Neural crest cell (in vitro differentiated cells): ENCODE results near the gene ACSL3. TPM values are rescaled to one million over a fixed set of nuclear protein-coding genes. Genes with fewer than 3 reads are reported as not detected.

Experiments
- DNase-seq: peaks from one replicate; pipeline ENCODE4 v3.0.0; 2021; ENCODE audit warnings: low read depth, mixed read lengths, low spot score
- H3K27ac Mint-ChIP-seq: one replicate; pipeline ENCODE4 v1.8.0; 2021; ENCODE audit warnings: mild to moderate bottlenecking, mixed read lengths; ENCODE audit not compliant: unreplicated experiment
- H3K27me3 Mint-ChIP-seq: 2 replicates; pipeline ENCODE4 v1.8.0; 2021; ENCODE audit warnings: low read depth, mild to moderate bottlenecking, mixed read lengths
- H3K36me3 Mint-ChIP-seq: 2 replicates; pipeline ENCODE4 v1.8.0; 2021; ENCODE audit warnings: low read depth, mild to moderate bottlenecking, mixed read lengths
- H3K4me1 Mint-ChIP-seq: 2 replicates; pipeline ENCODE4 v1.8.0; 2021; ENCODE audit warnings: mixed read lengths
- H3K4me3 Mint-ChIP-seq: one replicate; pipeline ENCODE4 v1.8.0; 2021; ENCODE audit warnings: mild to moderate bottlenecking, mixed read lengths
- H3K9me3 Mint-ChIP-seq: 2 replicates; pipeline ENCODE4 v1.8.0; 2021; ENCODE audit warnings: mixed read lengths
- CTCF ChIP-seq: fragments of 200-600 bp; sonication (generic); conservative IDR thresholded peaks from 2 replicates; pipeline ENCODE4 v1.5.0; 2021; ENCODE audit warnings: antibody characterized with exemption, mild to moderate bottlenecking
- total RNA-seq: library from RNA; stranded (reverse); gene quantifications from 2 replicates; pipeline ENCODE4 v1.2.1, GENCODE V29; 2021

The ACSL3 gene
- total RNA-seq, 1 donor from 2014 or later, result 89.5 TPM

- peaks cover 6% of the 10 kb centered on the region for H3K36me3 Mint-ChIP-seq
- H3K9me3 Mint-ChIP-seq, result no peaks in the 10 kb centered on the region
- no peak overlapping the region for H3K27ac Mint-ChIP-seq
- DNase-seq, result no peak
- TF ChIP-seq CTCF, result no peak
- no peaks in the 10 kb centered on the region for H3K27me3 Mint-ChIP-seq
- H3K4me1 Mint-ChIP-seq, result peaks cover 50% of the 10 kb centered on the region
- no peak overlapping the region for H3K4me3 Mint-ChIP-seq
These were observed 31.5 kb downstream of the ACSL3 start for GRCh38 chr2:222892321-222892720.

- no peak overlapping the region for H3K4me3 Mint-ChIP-seq
- no peaks in the 10 kb centered on the region for H3K27me3 Mint-ChIP-seq
- H3K9me3 Mint-ChIP-seq, result no peaks in the 10 kb centered on the region
- H3K4me1 Mint-ChIP-seq, result peaks cover 51% of the 10 kb centered on the region
- peaks cover 6% of the 10 kb centered on the region for H3K36me3 Mint-ChIP-seq
- no peak for DNase-seq
- no peak overlapping the region for H3K27ac Mint-ChIP-seq
- TF ChIP-seq CTCF, result no peak
These were observed 31.9 kb downstream of the ACSL3 start for GRCh38 chr2:222892761-222893160.

GRCh38 chr2:222893716-222894115 lies 32.9 kb downstream of the ACSL3 start:
- H3K4me1 Mint-ChIP-seq, result peaks cover 57% of the 10 kb centered on the region
- TF ChIP-seq CTCF, result no peak
- DNase-seq, result no peak
- H3K36me3 Mint-ChIP-seq, result peaks cover 6% of the 10 kb centered on the region
- no peak overlapping the region for H3K27ac Mint-ChIP-seq
- H3K9me3 Mint-ChIP-seq, result no peaks in the 10 kb centered on the region
- H3K27me3 Mint-ChIP-seq, result no peaks in the 10 kb centered on the region
- H3K4me3 Mint-ChIP-seq, result no peak overlapping the region

- H3K4me1 Mint-ChIP-seq, result peaks cover 52% of the 10 kb centered on the region
- no peaks in the 10 kb centered on the region for H3K27me3 Mint-ChIP-seq
- H3K36me3 Mint-ChIP-seq, result peaks cover 5% of the 10 kb centered on the region
These were observed 34.3 kb downstream of the ACSL3 start for GRCh38 chr2:222895144-222895543.

GRCh38 chr2:222897898-222898297 lies 37.1 kb downstream of the ACSL3 start:
- H3K36me3 Mint-ChIP-seq, result peaks cover 10% of the 10 kb centered on the region
- no peak for DNase-seq
- peaks cover 46% of the 10 kb centered on the region for H3K4me1 Mint-ChIP-seq
- no peak for TF ChIP-seq CTCF
- no peak overlapping the region for H3K4me3 Mint-ChIP-seq
- no peak overlapping the region for H3K27ac Mint-ChIP-seq
- H3K27me3 Mint-ChIP-seq, result no peaks in the 10 kb centered on the region
- no peaks in the 10 kb centered on the region for H3K9me3 Mint-ChIP-seq

More at GRCh38 chr2:222895144-222895543, 34.3 kb downstream of the ACSL3 start:
- no peak overlapping the region for H3K4me3 Mint-ChIP-seq
- no peak for TF ChIP-seq CTCF
- no peaks in the 10 kb centered on the region for H3K9me3 Mint-ChIP-seq
- DNase-seq, result no peak
- H3K27ac Mint-ChIP-seq, result no peak overlapping the region
